Lower lobe of right lung (tissue), 2 donors: ENCODE data around the gene TKFC. TPM values are rescaled to one million over a fixed set of nuclear protein-coding genes. Genes with fewer than 3 reads are reported as not detected.

Experiments
- ATAC-seq, 2 donors: fragments of 200-7000 bp; cut with Tn5 transposase; one replicate each; pipeline ENCODE4 v1.9.1; 2020 to 2022; ENCODE audit warnings: mild to moderate bottlenecking in 2 of 2, moderate library complexity in 2 of 2
- DNase-seq: peaks from one replicate; pipeline ENCODE4 v3.0.0-alpha.2; 2020
- H3K27ac ChIP-seq: fragments of 200-600 bp; one replicate; pipeline ENCODE4 v1.8.0; 2022
- H3K27me3 ChIP-seq: fragments of 200-600 bp; one replicate; pipeline ENCODE4 v1.8.0; 2022; ENCODE audit warnings: low read depth
- H3K36me3 ChIP-seq: fragments of 200-600 bp; one replicate; pipeline ENCODE4 v1.8.0; 2022; ENCODE audit warnings: mild to moderate bottlenecking
- H3K4me1 ChIP-seq: fragments of 200-600 bp; one replicate; pipeline ENCODE4 v1.8.0; 2022
- H3K4me3 ChIP-seq: fragments of 200-600 bp; one replicate; pipeline ENCODE4 v1.8.0; 2022; ENCODE audit warnings: mild to moderate bottlenecking
- H3K9me3 ChIP-seq: fragments of 200-600 bp; one replicate; pipeline ENCODE4 v1.8.0; 2022
- CTCF ChIP-seq: fragments of 200-600 bp; IDR thresholded peaks from one replicate; pipeline ENCODE4 v1.8.0; 2022; ENCODE audit warnings: antibody characterized with exemption, mild to moderate bottlenecking
- intact Hi-C: fragments of 100-400 bp; cut with DNase I; formaldehyde crosslinking; loops from one replicate; pipeline ENCODE4 v1.11.0; 2022
- total RNA-seq: library from RNA; stranded (reverse); fragmentation: NEBNext Ultra II Directional; extraction: Animal tissue kit (Norgen Biotek cat#: 25700); gene quantifications from one replicate; pipeline ENCODE4 v1.2.1, GENCODE V29; 2021
- donor health status: DM: no; HTN: yes; CAD: no; lungs with severe emphysema.

Gene TKFC
- total RNA-seq, 1 donor from 2014 or later, result 35.0 TPM

GRCh38 chr11:61357894-61358239, 24.8 kb downstream of the TKFC start:
- intact Hi-C loops, result no loop called here
- ATAC-seq, result no peak
- no peak for TF ChIP-seq CTCF
- Histone ChIP-seq H3K27ac (no peak overlapping the region), H3K4me3 (no peak overlapping the region), H3K36me3 (peaks cover 21% of the 10 kb centered on the region), H3K9me3 (no peaks in the 10 kb centered on the region), H3K27me3 (no peaks in the 10 kb centered on the region), H3K4me1 (peaks cover 43% of the 10 kb centered on the region)
- DNase-seq, result no peak

- Histone ChIP-seq H3K4me3 (no peak overlapping the region), H3K27ac (no peak overlapping the region)
- no peak for ATAC-seq
These were observed 25.5 kb downstream of the TKFC start for GRCh38 chr11:61358566-61358965.

GRCh38 chr11:61359516-61359915, 26.5 kb downstream of the TKFC start:
- Histone ChIP-seq H3K9me3 (no peaks in the 10 kb centered on the region), H3K4me3 (no peak overlapping the region), H3K4me1 (peaks cover 54% of the 10 kb centered on the region), H3K27me3 (no peaks in the 10 kb centered on the region), H3K27ac (no peak overlapping the region), H3K36me3 (peaks cover 11% of the 10 kb centered on the region)
- intact Hi-C loops, result no loop called here
- TF ChIP-seq CTCF, result no peak
- DNase-seq (no peak), ATAC-seq (no peak)

More at GRCh38 chr11:61358566-61358965, 25.5 kb downstream of the TKFC start:
- Histone ChIP-seq H3K36me3 (peaks cover 14% of the 10 kb centered on the region), H3K27me3 (no peaks in the 10 kb centered on the region), H3K4me1 (peaks cover 50% of the 10 kb centered on the region), H3K9me3 (no peaks in the 10 kb centered on the region)
- TF ChIP-seq CTCF, result no peak
- no peak for DNase-seq
- intact Hi-C loops, result no loop called here

GRCh38 chr11:61361237-61361740, 28.3 kb downstream of the TKFC start:
- intact Hi-C loops, result no loop called here
- H3K27ac ChIP-seq, result peak overlapping the region; percentile 99
- H3K36me3 ChIP-seq, result peaks cover 27% of the 10 kb centered on the region
- H3K4me1 ChIP-seq, result peaks cover 54% of the 10 kb centered on the region
- TF ChIP-seq CTCF, result no peak
- no peaks in the 10 kb centered on the region for H3K27me3 ChIP-seq
- ATAC-seq, result peak in 1 of 2 donors; percentile 1
- H3K9me3 ChIP-seq, result no peaks in the 10 kb centered on the region
- H3K4me3 ChIP-seq, result peak overlapping the region; percentile 85
- DNase-seq, result no peak

GRCh38 chr11:61361741-61362541, 28.9 kb downstream of the TKFC start, which contains the start of the genes CYB561A3 and TMEM138:
CYB561A3 (minus strand) TSS chr11:61361882; CDS start chr11:61356713, 5,169 bp downstream.
TMEM138 (plus strand) TSS chr11:61362374; CDS start chr11:61364391, 2,017 bp downstream.
- peak; percentile 98 to 99 for ATAC-seq
- peaks cover 48% of the 10 kb centered on the region for H3K4me1 ChIP-seq

More at GRCh38 chr11:61361741-61362541, 28.9 kb downstream of the TKFC start, which contains the start of the genes CYB561A3 and TMEM138:
- TF ChIP-seq CTCF, result no peak
- DNase-seq, result peak; percentile 96
- Histone ChIP-seq H3K4me3 (peak within 1 kb of the TSS; percentile 85), H3K9me3 (no peaks in the 10 kb centered on the region), H3K36me3 (peaks cover 30% of the 10 kb centered on the region), H3K27ac (peak within 1 kb of the TSS; percentile 99), H3K27me3 (no peaks in the 10 kb centered on the region)
- intact Hi-C loops, result no loop called here
